ENCODE measurements around the gene VAV2.

VAV2 gene

GRCh38 chr9:133780962-133781827 is 210.9 kb downstream of the VAV2 start:
- no peak for DNase-seq (ENCODE audit: low read depth)

- DNase-seq (ENCODE audit: low read depth) = no peak
Measured at GRCh38 chr9:133780404-133780945, 211.6 kb downstream of the VAV2 start.

DNA sequence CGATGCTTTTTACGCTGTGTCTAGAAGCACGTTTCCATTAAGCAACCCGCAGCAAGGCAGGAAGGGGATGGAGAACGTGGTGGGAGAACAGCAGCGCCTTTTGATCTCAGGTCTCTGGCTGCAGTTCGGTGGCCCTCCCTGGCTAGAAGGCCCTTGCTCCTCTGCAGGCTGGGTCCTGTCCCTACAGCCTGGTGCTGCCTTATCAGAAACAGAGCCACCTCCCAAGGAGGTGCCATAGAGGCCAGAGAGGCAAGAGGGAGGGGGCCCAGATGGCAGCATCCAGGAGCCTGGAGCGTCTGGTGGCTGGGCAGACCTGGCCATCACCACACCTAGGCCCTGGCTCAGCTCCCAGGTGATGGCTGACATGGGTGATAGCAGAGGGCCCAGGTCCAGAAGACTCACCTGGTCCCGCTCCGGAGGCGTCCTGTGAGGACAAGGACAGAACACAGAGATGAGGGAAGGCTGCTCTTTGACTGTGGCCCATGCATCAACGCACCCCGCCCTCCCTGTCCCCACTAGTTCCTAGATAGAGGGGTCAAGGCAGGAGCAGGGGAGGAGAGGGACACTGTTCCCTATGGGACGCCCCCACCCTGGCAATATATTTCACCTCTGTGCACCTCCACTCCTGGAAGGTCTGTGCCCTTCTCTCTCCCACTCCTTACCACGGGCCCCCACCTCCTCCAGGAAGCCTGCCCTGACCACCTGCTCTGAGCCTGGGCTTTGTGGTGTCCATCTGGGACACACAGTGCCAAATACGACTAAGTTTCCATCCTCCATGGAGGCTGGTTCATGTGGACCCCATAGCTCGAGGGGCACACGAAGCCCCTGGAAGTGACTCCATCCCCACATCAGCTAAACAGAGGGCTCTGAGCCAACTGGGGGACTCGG is 212.4 kb downstream of the VAV2 start:
- DNase-seq (ENCODE audit: low read depth) = no peak

GRCh38 chr9:133779081-133779480 is 213.0 kb downstream of the VAV2 start:
- no peak for DNase-seq (ENCODE audit: low read depth)

DNA sequence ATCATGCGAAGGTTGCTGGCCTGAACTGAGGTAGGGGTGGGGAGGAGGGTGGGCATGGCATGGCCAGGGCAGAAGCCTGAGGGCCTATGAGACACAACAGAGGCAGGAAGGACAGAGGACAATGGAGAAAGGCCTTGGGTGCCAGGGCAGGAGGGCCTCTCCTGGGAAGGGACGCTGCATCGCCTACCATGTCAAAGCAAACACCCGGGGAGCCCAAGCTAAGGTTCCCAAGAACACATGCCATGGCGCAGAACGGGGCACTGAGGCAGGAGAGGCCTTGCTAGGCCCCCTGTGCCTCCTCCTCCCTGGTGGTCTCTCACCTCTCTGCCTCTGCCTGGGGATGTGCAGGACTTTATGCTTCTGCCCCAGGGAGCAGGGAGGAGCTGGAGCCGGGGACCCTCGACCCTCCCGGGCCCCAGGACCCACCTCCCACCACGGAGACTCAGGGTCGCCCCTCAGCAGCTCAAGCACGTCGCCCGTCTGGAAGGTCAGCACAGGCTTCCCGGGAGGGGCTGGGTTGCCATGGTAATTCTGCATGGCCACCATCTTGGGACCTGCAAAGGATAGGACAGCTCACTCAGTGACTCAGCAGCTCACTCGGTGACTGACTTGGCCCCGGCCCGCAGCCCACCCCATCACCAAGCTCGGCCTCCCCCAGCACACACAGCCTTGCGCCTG is 213.6 kb downstream of the VAV2 start:
- no peak for DNase-seq (ENCODE audit: low read depth)

DNA sequence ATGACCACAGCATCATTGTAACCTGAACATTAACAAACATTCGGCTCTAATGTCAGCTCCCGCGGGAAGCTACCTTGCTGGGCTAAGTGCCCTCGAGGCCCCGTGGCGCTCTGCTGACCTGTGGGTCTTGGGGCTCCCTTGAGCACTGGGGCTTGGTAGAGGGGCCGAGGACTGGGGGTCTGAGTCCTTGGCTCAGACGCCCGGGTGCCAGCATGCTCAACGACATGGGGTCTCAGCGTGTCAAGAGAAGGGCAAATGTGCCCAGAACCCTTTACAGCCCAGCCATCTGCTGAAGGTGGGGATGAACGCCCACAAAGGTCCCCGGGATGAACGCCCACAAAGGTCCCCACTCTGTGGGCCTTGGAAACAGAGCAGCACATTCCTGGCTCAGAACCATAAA is 214.3 kb downstream of the VAV2 start:
- no peak for DNase-seq (ENCODE audit: low read depth)

GRCh38 chr9:133777068-133777791 is 214.9 kb downstream of the VAV2 start:
- DNase-seq (ENCODE audit: low read depth) = no peak

DNA sequence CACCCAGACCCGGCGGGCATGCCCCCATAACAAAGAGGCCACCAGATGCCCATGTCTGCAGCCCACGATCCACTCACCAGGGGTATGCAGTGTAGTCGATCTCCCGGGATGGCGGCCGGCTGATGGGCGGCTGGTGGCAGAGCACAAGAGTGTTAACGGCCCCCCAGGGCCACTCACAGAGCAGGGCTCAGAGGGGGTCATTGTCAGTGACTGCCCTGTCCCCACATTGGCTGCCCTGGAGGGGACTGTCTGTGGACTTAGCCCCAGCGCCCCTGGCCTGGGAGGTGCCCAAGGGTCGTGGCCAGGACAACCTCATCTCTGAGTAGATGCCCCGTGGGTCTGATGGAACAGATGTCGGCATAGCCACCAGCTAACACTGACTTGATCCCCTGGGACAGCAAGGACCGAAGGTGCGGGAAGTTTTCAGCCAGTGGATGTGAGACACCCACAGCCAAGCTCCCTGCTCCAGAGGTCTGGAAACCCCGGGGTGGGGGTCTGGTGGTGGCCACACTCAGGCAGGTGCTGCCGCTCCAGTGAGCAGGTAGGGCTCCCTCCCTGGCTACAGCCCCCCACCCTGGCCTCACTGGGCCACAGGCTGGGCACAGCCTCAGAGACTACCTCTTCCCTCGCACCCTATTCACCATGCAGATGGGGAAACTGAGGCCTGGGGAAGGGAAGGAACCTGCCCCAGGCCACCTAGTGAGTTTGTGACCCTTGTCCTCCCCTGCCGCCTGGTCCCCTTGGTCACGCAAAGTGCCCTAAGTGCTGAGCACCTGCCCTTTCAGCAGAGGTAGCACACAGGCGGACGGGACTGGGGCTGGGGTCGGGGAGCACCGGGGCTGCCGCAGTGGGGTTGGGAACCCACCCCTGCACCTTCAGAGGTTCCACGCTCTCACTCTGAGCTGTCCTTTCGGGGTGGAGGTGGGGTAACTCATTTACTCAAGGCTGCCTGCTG is 215.9 kb downstream of the VAV2 start:
- DNase-seq (ENCODE audit: low read depth) = no peak

DNA sequence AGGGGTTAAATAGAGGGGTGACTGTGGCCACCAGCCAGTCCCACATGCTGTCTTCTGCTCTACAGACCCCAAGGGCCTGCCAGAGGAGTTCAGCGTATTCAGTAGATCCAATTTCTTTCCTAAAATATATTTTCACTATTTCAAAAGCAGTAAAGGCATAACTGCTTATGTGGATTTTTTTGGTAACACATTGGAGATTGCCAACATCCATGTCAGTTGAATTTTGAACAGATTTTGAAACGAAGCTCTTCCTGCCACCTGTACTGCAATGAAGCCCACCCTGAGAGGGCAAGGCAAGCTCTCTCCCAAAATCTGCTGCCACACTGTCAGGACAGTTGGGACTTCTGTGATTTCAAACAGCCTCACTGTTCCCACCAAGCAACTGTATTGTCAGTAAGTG is 216.8 kb downstream of the VAV2 start:
- DNase-seq (ENCODE audit: low read depth) = no peak

DNA sequence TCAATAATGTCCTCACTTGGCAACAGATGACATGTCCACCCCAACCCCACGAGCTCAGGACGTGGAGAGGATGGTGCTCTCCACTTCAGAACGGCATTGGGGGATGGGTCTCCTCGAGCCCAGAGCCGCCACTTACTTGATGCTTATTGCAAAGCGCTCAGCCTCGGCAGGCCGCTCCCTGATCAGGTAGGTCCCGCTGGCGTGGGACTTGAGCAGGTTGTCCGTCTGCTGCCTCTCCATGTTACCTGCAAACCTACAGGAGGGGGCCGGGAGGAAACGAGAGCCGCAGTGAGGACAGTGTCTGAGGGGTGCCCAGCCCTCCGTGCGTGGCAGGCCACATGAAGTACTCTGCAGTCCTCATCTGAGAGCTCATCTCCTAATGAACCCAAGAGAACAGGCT is 217.3 kb downstream of the VAV2 start:
- no peak for DNase-seq (ENCODE audit: low read depth)

DNA sequence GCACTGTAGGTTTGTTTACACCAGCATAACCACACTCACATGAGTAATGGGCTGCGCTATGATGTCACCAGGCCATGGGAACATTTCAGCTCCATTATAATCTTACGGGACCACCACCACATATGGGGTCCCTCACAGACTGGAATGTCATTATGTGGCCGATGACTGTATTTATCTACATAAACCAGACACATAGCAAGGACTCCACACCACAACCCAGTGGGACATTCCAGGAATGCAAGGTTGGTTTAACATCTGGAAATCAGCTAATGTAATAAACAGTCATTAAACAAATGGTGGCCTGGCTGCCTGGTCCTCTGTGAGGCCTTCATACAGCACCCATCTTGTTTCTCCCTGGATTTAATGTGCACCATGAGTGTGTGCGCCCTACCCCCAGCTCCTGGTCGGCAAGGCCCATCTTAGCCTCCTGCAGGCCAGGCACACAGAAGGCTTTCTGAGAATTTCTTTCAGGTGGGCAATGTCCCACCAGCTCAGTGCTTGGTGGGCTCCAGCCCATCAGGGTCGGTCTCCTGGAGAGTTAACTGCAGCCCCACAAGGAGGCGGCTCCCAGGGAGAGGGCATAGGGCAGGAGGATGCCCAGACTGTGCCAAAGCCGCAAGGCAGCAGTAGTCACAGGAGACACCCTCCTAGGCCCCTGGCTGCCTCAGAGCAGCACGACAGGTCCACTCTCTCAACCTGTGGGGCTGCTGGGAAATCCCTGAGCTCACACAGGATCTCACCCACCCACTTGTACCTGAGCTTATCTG is 218.1 kb downstream of the VAV2 start:
- no peak for DNase-seq (ENCODE audit: low read depth)

GRCh38 chr9:133772581-133772980 is 219.5 kb downstream of the VAV2 start:
- no peak for DNase-seq (ENCODE audit: low read depth)

GRCh38 chr9:133771486-133772482 is 220.3 kb downstream of the VAV2 start:
- DNase-seq (ENCODE audit: low read depth) = no peak

GRCh38 chr9:133770076-133770777 is 221.9 kb downstream of the VAV2 start:
- DNase-seq (ENCODE audit: low read depth) = no peak

DNA sequence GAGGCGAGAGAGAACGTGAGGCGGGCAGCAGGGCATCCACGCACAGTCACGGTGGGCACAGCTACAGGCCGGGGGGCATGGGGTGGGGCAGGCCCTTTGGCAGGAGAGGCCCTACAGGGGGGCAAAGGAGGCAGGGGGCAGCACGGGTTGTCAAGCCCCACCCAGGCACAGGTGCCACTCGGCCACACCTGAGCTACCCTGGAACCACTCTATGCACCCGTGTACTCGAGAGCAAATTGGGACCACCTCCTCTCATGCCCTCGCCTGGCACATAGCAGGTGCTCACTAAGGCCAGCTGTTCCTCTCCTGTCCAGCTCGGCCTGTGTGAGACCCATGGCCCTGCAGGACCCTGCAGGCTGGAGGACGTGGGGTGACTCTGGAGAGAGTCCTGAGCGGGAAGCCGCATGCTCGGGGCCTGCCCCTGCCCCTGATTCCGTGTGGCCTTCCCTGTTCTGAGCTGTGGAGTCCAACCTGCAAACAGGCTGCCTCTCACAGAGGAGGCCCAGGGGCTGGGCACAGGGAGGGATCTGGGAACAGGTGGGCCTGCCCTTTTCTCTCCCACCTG is 222.5 kb downstream of the VAV2 start:
- DNase-seq (ENCODE audit: low read depth) = no peak

- peak; percentile 11 for DNase-seq (ENCODE audit: low read depth)
Measured at GRCh38 chr9:133768859-133769510, 223.1 kb downstream of the VAV2 start.

- DNase-seq (ENCODE audit: low read depth) = no peak
Measured at GRCh38 chr9:133768371-133768858, 223.7 kb downstream of the VAV2 start.

All from CMK (cell line).